ENCODE results near the gene SYT6. TPM values are rescaled to one million over a fixed set of nuclear protein-coding genes. Genes with fewer than 3 reads are reported as not detected.

SYT6 gene
- total RNA-seq, 2 experiments from 2014 or later: not detected

GRCh38 chr1:114133129-114133528 is 20.5 kb downstream of the SYT6 start:
- ChIA-PET CTCF (no interaction called here), POLR2A (no interaction called here)
- ATAC-seq (no peak), DNase-seq (no peak)
- intact Hi-C loops (cut with DNase I, micrococcal nuclease): no loop called here
- Mint-ChIP-seq H3K27me3 (peaks cover 10% of the 10 kb centered on the region), H3K27ac (no peak overlapping the region), H3K4me1 (peaks cover 7% of the 10 kb centered on the region), H3K4me3 (no peak overlapping the region), H3K36me3 (ENCODE audit: low read depth) (no peaks in the 10 kb centered on the region), H3K9me3 (ENCODE audit: low read depth) (no peaks in the 10 kb centered on the region)

DNA sequence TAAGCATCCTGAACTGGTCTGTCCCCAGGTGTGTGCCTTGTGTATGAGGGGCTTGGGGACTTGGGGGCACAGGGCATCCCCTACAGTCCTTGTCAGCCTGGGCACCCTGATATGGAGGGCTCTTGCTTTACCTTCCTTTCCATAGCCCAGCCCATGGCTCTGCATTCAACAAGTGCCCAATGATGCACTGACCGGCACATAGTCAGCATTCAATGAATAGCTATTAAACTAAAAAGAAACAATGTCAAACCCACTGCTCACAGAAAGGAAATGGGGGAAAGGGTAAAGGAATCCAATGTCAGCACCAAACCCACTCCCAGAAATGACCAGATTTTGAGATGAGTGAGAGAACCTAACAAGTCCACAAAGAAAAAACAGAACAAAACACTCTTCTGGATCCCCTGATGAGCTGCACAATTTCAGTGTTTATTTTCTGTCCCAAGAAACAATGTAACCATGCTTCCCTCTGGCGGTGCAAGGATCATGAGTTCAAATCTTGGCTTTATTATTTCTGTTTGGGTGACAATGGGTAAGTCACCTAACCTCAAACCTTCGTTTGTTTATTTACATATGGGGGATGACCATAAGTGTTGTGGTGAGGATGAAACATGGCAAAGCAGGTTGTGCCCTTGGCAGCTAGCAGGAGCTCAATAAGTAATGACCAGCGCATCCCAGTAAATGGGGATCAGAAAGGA is 22.0 kb downstream of the SYT6 start:
- intact Hi-C loops (cut with DNase I, micrococcal nuclease): no loop called here
- CTCF ChIA-PET: no interaction called here
- peaks cover 7% of the 10 kb centered on the region for H3K4me1 Mint-ChIP-seq

GRCh38 chr1:114130846-114131525 is 22.7 kb downstream of the SYT6 start:
- peaks cover 5% of the 10 kb centered on the region for H3K27me3 Mint-ChIP-seq
- H3K4me1 Mint-ChIP-seq: peaks cover 7% of the 10 kb centered on the region
- intact Hi-C loops (cut with DNase I, micrococcal nuclease): no loop called here
- H3K9me3 Mint-ChIP-seq (ENCODE audit: low read depth): no peaks in the 10 kb centered on the region
- H3K36me3 Mint-ChIP-seq (ENCODE audit: low read depth): no peaks in the 10 kb centered on the region
- ATAC-seq (no peak), DNase-seq (no peak)
- ChIA-PET POLR2A (no interaction called here), CTCF (no interaction called here)
- no peak overlapping the region for H3K27ac Mint-ChIP-seq
- no peak overlapping the region for H3K4me3 Mint-ChIP-seq

More for the DNA sequence above, 22.0 kb downstream of the SYT6 start:
- DNase-seq: no peak
- no peak overlapping the region for H3K27ac Mint-ChIP-seq
- no peaks in the 10 kb centered on the region for H3K9me3 Mint-ChIP-seq (ENCODE audit: low read depth)
- H3K36me3 Mint-ChIP-seq (ENCODE audit: low read depth): no peaks in the 10 kb centered on the region
- peaks cover 6% of the 10 kb centered on the region for H3K27me3 Mint-ChIP-seq
- no peak for ATAC-seq
- POLR2A ChIA-PET: no interaction called here
- no peak overlapping the region for H3K4me3 Mint-ChIP-seq

- H3K4me3 Mint-ChIP-seq: no peak overlapping the region
- DNase-seq (no peak), ATAC-seq (no peak)
- peaks cover 7% of the 10 kb centered on the region for H3K4me1 Mint-ChIP-seq
- POLR2A ChIA-PET: no interaction called here
- H3K9me3 Mint-ChIP-seq (ENCODE audit: low read depth): no peaks in the 10 kb centered on the region
- CTCF ChIA-PET: no interaction called here
- H3K27ac Mint-ChIP-seq: no peak overlapping the region
- intact Hi-C loops (cut with DNase I, micrococcal nuclease): no loop called here
- no peaks in the 10 kb centered on the region for H3K36me3 Mint-ChIP-seq (ENCODE audit: low read depth)
- peaks cover 2% of the 10 kb centered on the region for H3K27me3 Mint-ChIP-seq
Observed at GRCh38 chr1:114130213-114130612, 23.5 kb downstream of the SYT6 start.

DNA sequence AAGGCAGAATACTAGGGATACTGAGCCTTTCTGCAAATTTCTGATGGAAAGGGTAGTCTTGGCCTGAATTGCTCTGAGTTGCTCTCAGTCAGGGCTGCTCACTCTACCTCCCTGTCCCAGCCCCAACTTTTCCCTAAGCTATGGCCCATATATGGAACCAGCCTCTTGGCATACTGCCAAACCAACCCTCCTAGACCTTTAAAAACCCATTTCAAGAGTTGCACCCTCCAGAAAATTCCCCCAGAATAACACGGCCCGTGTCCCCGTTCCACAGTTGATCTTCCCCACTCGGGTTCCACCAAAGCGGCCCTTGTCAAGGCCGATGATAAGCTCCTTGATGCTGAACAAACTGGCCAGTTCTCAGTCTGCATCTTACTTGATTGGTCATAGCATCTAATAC is 25.4 kb downstream of the SYT6 start:
- CTCF ChIA-PET: no interaction called here
- Mint-ChIP-seq H3K4me1 (peaks cover 7% of the 10 kb centered on the region), H3K9me3 (ENCODE audit: low read depth) (no peaks in the 10 kb centered on the region), H3K4me3 (no peak overlapping the region), H3K27me3 (no peaks in the 10 kb centered on the region), H3K36me3 (ENCODE audit: low read depth) (no peaks in the 10 kb centered on the region), H3K27ac (no peak overlapping the region)
- intact Hi-C loops (cut with DNase I, micrococcal nuclease): no loop called here
- POLR2A ChIA-PET: no interaction called here
- DNase-seq (no peak), ATAC-seq (no peak)

DNA sequence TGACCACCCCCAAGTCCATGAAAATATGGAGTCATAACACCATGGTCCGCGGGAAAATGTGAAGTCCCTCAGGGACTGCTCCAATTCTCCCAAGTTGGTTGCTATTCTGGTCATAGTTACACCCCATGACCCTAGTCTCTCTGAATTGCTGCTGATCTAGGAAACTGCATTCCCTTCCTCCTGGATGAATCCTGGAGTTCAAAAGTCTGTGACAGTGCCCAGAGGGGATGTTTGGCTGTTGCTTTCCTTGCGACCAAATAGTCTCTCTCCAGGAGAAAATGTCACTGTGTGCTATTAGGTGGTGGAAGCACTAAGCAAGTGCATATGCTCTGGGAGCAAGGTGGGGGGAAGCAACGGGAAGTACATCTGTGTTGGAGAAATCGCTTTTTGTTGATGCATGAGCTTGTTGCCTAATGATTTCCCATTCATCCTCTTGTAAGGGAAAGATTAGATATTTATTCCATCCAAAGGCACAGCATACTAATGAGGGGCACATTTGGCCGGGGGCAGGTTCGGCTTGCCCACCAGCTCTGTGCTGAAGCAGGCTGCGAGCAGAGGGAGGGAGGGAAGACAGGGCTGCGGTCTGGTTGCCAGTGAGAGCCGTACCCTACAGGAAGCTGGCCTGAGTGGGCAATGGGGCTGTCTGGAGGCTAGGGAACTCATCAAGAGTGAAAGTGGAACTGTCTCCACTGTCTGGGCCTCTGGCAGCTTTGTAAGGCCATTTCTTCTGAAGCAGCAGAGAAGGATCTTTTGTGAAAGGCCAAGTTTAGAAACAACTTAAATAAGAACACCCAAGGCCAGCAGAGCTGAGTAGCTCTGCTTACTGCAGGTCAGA is 27.2 kb downstream of the SYT6 start:
- ChIA-PET CTCF (no interaction called here), POLR2A (no interaction called here)
- no peaks in the 10 kb centered on the region for H3K27me3 Mint-ChIP-seq
- no peak overlapping the region for H3K27ac Mint-ChIP-seq
- no peaks in the 10 kb centered on the region for H3K9me3 Mint-ChIP-seq (ENCODE audit: low read depth)
- intact Hi-C loops (cut with DNase I, micrococcal nuclease): no loop called here
- H3K36me3 Mint-ChIP-seq (ENCODE audit: low read depth): no peaks in the 10 kb centered on the region
- DNase-seq (no peak), ATAC-seq (no peak)
- H3K4me3 Mint-ChIP-seq: no peak overlapping the region
- H3K4me1 Mint-ChIP-seq: peaks cover 7% of the 10 kb centered on the region

GRCh38 chr1:114124644-114125043 is 29.0 kb downstream of the SYT6 start:
- H3K4me1 Mint-ChIP-seq: peaks cover 7% of the 10 kb centered on the region
- H3K27ac Mint-ChIP-seq: no peak overlapping the region
- H3K9me3 Mint-ChIP-seq (ENCODE audit: low read depth): no peaks in the 10 kb centered on the region
- intact Hi-C loops (cut with DNase I, micrococcal nuclease): no loop called here
- H3K4me3 Mint-ChIP-seq: no peak overlapping the region
- DNase-seq: no peak
- no peaks in the 10 kb centered on the region for H3K27me3 Mint-ChIP-seq
- H3K36me3 Mint-ChIP-seq (ENCODE audit: low read depth): no peaks in the 10 kb centered on the region
- CTCF ChIA-PET: interaction anchor here (0.6 kb wide), 1 partner anchor 17 kb away, joined by 3 read pairs; no protein-coding TSS in a partner anchor
- ATAC-seq: no peak
- POLR2A ChIA-PET: no interaction called here

- Mint-ChIP-seq H3K36me3 (ENCODE audit: low read depth) (no peaks in the 10 kb centered on the region), H3K4me3 (no peak overlapping the region), H3K27ac (no peak overlapping the region), H3K27me3 (no peaks in the 10 kb centered on the region), H3K4me1 (no peaks in the 10 kb centered on the region), H3K9me3 (ENCODE audit: low read depth) (no peaks in the 10 kb centered on the region)
- ChIA-PET POLR2A (no interaction called here), CTCF (no interaction called here)
- intact Hi-C loops (cut with DNase I, micrococcal nuclease): no loop called here
- ATAC-seq: no peak
- DNase-seq: no peak
Observed at GRCh38 chr1:114122941-114123618, 30.6 kb downstream of the SYT6 start.

GRCh38 chr1:114118351-114118990 is 35.2 kb downstream of the SYT6 start:
- no peaks in the 10 kb centered on the region for H3K9me3 Mint-ChIP-seq (ENCODE audit: low read depth)
- H3K27ac Mint-ChIP-seq: no peak overlapping the region
- intact Hi-C loops (cut with DNase I, micrococcal nuclease): loop anchor here in 1 of 2 experiments (5.0 kb wide), 1 partner anchor 201 kb away; no protein-coding TSS in a partner anchor
- H3K27me3 Mint-ChIP-seq: no peaks in the 10 kb centered on the region
- no peaks in the 10 kb centered on the region for H3K36me3 Mint-ChIP-seq (ENCODE audit: low read depth)
- no peak overlapping the region for H3K4me3 Mint-ChIP-seq
- CTCF ChIA-PET: no interaction called here
- POLR2A ChIA-PET: no interaction called here
- DNase-seq: no peak
- peaks cover 3% of the 10 kb centered on the region for H3K4me1 Mint-ChIP-seq
- ATAC-seq: no peak

DNA sequence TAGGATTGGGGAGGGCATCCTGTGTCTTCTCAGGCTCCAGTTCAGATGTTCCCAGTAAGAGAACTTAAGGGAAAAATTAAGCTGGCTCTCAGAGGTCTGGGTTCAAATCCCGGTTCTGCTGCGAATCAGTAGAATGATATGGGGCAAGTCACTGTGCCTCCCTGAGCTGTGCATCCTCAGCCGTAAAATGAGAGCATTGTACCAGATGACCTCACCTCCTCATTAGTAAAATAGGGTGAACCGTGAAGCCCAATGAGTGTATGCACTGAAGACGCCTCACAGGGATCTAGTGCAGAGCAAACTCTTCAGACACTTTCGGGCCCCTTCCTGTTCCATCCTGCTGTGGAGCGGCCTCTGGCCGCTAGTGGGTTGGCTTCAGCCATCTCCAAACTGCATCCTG is 36.0 kb downstream of the SYT6 start:
- CTCF ChIA-PET: no interaction called here
- DNase-seq (no peak), ATAC-seq (no peak)
- H3K36me3 Mint-ChIP-seq (ENCODE audit: low read depth): no peaks in the 10 kb centered on the region
- peaks cover 7% of the 10 kb centered on the region for H3K4me1 Mint-ChIP-seq
- intact Hi-C loops (cut with DNase I, micrococcal nuclease): loop anchor here in 1 of 2 experiments (5.0 kb wide), 1 partner anchor 200 kb away; no protein-coding TSS in a partner anchor
- H3K27me3 Mint-ChIP-seq: no peaks in the 10 kb centered on the region
- H3K9me3 Mint-ChIP-seq (ENCODE audit: low read depth): no peaks in the 10 kb centered on the region
- no peak overlapping the region for H3K4me3 Mint-ChIP-seq
- POLR2A ChIA-PET: no interaction called here
- no peak overlapping the region for H3K27ac Mint-ChIP-seq

DNA sequence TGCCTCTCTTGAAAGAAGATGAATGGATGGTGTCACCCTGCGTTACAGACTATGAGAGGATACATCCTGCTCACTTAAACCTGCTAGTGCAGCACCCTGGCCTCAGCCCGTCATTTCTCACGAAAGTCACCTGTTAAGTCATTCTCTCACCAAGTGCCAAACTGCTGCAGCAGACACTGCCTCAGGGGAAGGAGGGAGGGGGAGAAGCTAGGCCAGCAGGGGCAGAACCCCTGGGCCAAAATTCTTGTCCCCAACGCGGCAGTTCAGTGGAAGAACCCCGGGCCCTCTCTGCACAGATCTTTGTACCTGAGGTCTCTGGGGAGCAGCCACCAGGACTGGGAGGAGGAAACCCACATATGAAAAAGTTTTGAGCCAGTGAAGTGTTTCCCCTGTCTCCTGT is 37.6 kb downstream of the SYT6 start:
- H3K27ac Mint-ChIP-seq: no peak overlapping the region
- CTCF ChIA-PET: no interaction called here
- H3K4me1 Mint-ChIP-seq: peaks cover 7% of the 10 kb centered on the region
- H3K9me3 Mint-ChIP-seq (ENCODE audit: low read depth): no peaks in the 10 kb centered on the region
- H3K4me3 Mint-ChIP-seq: no peak overlapping the region
- no peak for ATAC-seq
- POLR2A ChIA-PET: no interaction called here
- no peak for DNase-seq
- H3K27me3 Mint-ChIP-seq: no peaks in the 10 kb centered on the region
- intact Hi-C loops (cut with DNase I, micrococcal nuclease): loop anchor here in 1 of 2 experiments (5.0 kb wide), 1 partner anchor 199 kb away; no protein-coding TSS in a partner anchor
- H3K36me3 Mint-ChIP-seq (ENCODE audit: low read depth): no peaks in the 10 kb centered on the region

Data from activated CD4-positive, alpha-beta T cell treated with anti-CD3 and anti-CD28 coated beads for 36 hours (primary cell).